Measurements from ENCODE around the gene RPL3. TPM values are rescaled to one million over a fixed set of nuclear protein-coding genes. Genes with fewer than 3 reads are reported as not detected.

The RPL3 gene
- 1,000 to 10,000 TPM in 3 of 4 donors, 100 to 1,000 TPM in 1; 909 to 2,069 (median 1,420) TPM for total RNA-seq

GRCh38 chr22:39319284-39320022 is at the start of gene RPL3:
RPL3 (minus strand) TSS chr22:39319623; CDS start chr22:39319597, 26 bp downstream.
- Histone ChIP-seq H3K4me3 (peak within 1 kb of the TSS; percentile 60 to 82 (median 74)), H3K27me3 (no peaks in the 10 kb centered on the region), H3K9me3 (no peaks in the 10 kb centered on the region), H3K27ac (peak within 1 kb of the TSS; percentile 96 to 99 (median 98)), H3K4me1 (peaks cover 33 to 42% (median 37%) of the 10 kb centered on the region in 4 donors), H3K36me3 (peaks cover 0 to 31% (median 15%) of the 10 kb centered on the region in 4 donors)
- peak; percentile 96 for DNase-seq
- peak; percentile 98 for TF ChIP-seq POLR2A (IDR thresholded peaks at IDR 0.05)
- TF ChIP-seq CTCF (IDR thresholded peaks at IDR 0.05) = peak in 4 of 5 experiments; percentile 6 to 52 (median 16)
- peak; percentile 18 for TF ChIP-seq EP300 (IDR thresholded peaks at IDR 0.05; ENCODE audit: low read depth)
- TF ChIP-seq POLR2AphosphoS5 (IDR thresholded peaks at IDR 0.05) = peak; percentile 99 to 100 (median 99)
- WGBS, 2 donors (ENCODE audit: low coverage in 1 of 2) = 0% methylated on average over 62 of the region's 65 CpGs; no CpG with 5 or more reads in 1 of the 2 donors
- intact Hi-C loops (cut with DNase I; ENCODE audit: low total_unique reads) = no loop called here
- in situ Hi-C loops (cut with MboI; ENCODE audit: low pct_ligation_motif_present in 1 of 4, low pct_unique_long_range_greater_than_20kb in 1 of 4, low sequenced_read_pairs in 3 of 4) = loop anchor here in 2 of 4 donors (10.0 to 25.0 kb wide), 2 partner anchors 145 to 307 kb away; partner anchors contain the start of genes APOBEC3C (in 2 of the 2) and APOBEC3D (in 2 of the 2)

- DNase-seq = no peak
- Histone ChIP-seq H3K27ac (no peak overlapping the region), H3K36me3 (no peaks in the 10 kb centered on the region), H3K4me3 (no peak overlapping the region), H3K4me1 (peaks cover 0 to 4% (median 0%) of the 10 kb centered on the region in 4 donors), H3K27me3 (no peaks in the 10 kb centered on the region), H3K9me3 (no peaks in the 10 kb centered on the region)
- TF ChIP-seq CTCF (IDR thresholded peaks at IDR 0.05) (no peak), POLR2A (IDR thresholded peaks at IDR 0.05) (no peak), EP300 (IDR thresholded peaks at IDR 0.05; ENCODE audit: low read depth) (no peak), POLR2AphosphoS5 (IDR thresholded peaks at IDR 0.05) (no peak)
- intact Hi-C loops (cut with DNase I; ENCODE audit: low total_unique reads) = no loop called here
- in situ Hi-C loops (cut with MboI; ENCODE audit: low pct_ligation_motif_present in 1 of 4, low pct_unique_long_range_greater_than_20kb in 1 of 4, low sequenced_read_pairs in 3 of 4) = no loop called here
- WGBS, 2 donors (ENCODE audit: low coverage in 1 of 2) = 96% methylated on average over 6 of the region's 6 CpGs; no CpG with 5 or more reads in 1 of the 2 donors
Measured at GRCh38 chr22:39369186-39369585, 49.8 kb upstream of the RPL3 start.

DNA sequence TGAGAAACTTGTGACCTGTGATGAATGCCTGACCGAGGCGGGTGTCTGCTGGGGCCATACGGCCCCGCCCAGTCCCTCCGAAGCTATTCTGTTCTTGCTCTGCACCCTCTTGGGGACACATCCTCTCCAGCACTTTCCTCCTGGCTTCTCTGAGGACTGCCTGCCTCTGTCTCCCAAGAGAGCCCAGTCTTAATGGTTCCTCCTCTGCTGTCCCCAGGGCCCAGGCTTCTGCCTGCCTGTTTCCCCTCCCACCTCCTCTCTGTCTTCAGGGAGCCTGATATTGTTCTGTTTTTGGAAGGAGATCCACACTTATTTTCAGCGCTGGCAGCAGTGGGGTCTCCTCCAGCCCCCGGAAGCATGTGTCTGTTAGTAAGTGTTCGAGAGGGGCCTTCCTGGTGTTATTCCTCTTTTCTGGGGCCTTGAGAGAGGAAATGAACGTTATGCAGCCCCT is 49.1 kb upstream of the RPL3 start:
- Histone ChIP-seq H3K36me3 (no peaks in the 10 kb centered on the region), H3K4me3 (no peak overlapping the region), H3K27ac (no peak overlapping the region), H3K9me3 (no peaks in the 10 kb centered on the region), H3K27me3 (no peaks in the 10 kb centered on the region), H3K4me1 (peaks cover 0 to 4% (median 0%) of the 10 kb centered on the region in 4 donors)
- intact Hi-C loops (cut with DNase I; ENCODE audit: low total_unique reads) (no loop called here), in situ Hi-C loops (cut with MboI; ENCODE audit: low pct_ligation_motif_present in 1 of 4, low pct_unique_long_range_greater_than_20kb in 1 of 4, low sequenced_read_pairs in 3 of 4) (no loop called here)
- DNase-seq = no peak
- 80% methylated on average over 9 of the region's 9 CpGs; no CpG with 5 or more reads in 1 of the 2 donors for WGBS, 2 donors (ENCODE audit: low coverage in 1 of 2)
- no peak for TF ChIP-seq EP300 (IDR thresholded peaks at IDR 0.05; ENCODE audit: low read depth)
- no peak for TF ChIP-seq POLR2A (IDR thresholded peaks at IDR 0.05)
- TF ChIP-seq CTCF (IDR thresholded peaks at IDR 0.05) = no peak
- TF ChIP-seq POLR2AphosphoS5 (IDR thresholded peaks at IDR 0.05) = no peak

- Histone ChIP-seq H3K9me3 (no peaks in the 10 kb centered on the region), H3K4me3 (no peak overlapping the region), H3K27ac (no peak overlapping the region), H3K27me3 (no peaks in the 10 kb centered on the region), H3K4me1 (peaks cover 0 to 4% (median 0%) of the 10 kb centered on the region in 4 donors), H3K36me3 (no peaks in the 10 kb centered on the region)
- DNase-seq = no peak
- intact Hi-C loops (cut with DNase I; ENCODE audit: low total_unique reads) (no loop called here), in situ Hi-C loops (cut with MboI; ENCODE audit: low pct_ligation_motif_present in 1 of 4, low pct_unique_long_range_greater_than_20kb in 1 of 4, low sequenced_read_pairs in 3 of 4) (no loop called here)
- 74 to 83% methylated on average over 2 to 9 of the region's 9 CpGs for WGBS, 2 donors (ENCODE audit: low coverage in 1 of 2)
- no peak for TF ChIP-seq POLR2A (IDR thresholded peaks at IDR 0.05)
Measured at GRCh38 chr22:39367035-39367434, 47.6 kb upstream of the RPL3 start.

Measured in transverse colon (tissue), 4 donors.